Upper lobe of left lung (tissue), 4 donors: ENCODE results near the gene TNS1.

ENCODE experiments used
- CTCF ChIP-seq, 6 experiments: fragments of 450-650 bp in 4 of 6; fragments of 200-600 bp in 2 of 6; sonication (generic) in 2 of 6; IDR thresholded peaks; one replicate each; pipeline ENCODE4 v1.5.1; 2016 to 2019; ENCODE audit warnings: antibody characterized with exemption in 6 of 6
- EP300 ChIP-seq, 4 donors: sonication (generic); formaldehyde crosslinking; IDR thresholded peaks; one replicate each; pipeline ENCODE4 v1.5.1; 2017; ENCODE audit warnings: antibody characterized with exemption in 4 of 4, control low read depth in 2 of 4
- POLR2A ChIP-seq, 4 donors: fragments of 450-650 bp; IDR thresholded peaks; one replicate each; pipeline ENCODE4 v1.5.1; 2016 to 2017; ENCODE audit warnings: antibody characterized with exemption in 4 of 4, mild to moderate bottlenecking in 2 of 4

GRCh38 chr2:217830061-217830460 lies 172.7 kb downstream of the TNS1 start:
- TF ChIP-seq CTCF (IDR thresholded peaks at IDR 0.05) (no peak), POLR2A (IDR thresholded peaks at IDR 0.05) (no peak), EP300 (IDR thresholded peaks at IDR 0.05) (no peak)
